IgD-negative memory B cell (primary cell): Measurements from ENCODE around the gene KRT1. TPM values are rescaled to one million over a fixed set of nuclear protein-coding genes. Genes with fewer than 3 reads are reported as not detected.

ENCODE experiments used
- H3K27ac Mint-ChIP-seq, 3 donors: one replicate each; pipeline ENCODE4 v1.8.0; 2020 to 2022; ENCODE audit warnings: mild to moderate bottlenecking in 3 of 3, mixed read lengths in 3 of 3, moderate library complexity in 1 of 3
- H3K27me3 Mint-ChIP-seq: one replicate; pipeline ENCODE4 v1.8.0; 2021; ENCODE audit warnings: mixed read lengths
- H3K36me3 Mint-ChIP-seq: one replicate; pipeline ENCODE4 v1.8.0; 2020; ENCODE audit warnings: mild to moderate bottlenecking, mixed read lengths
- H3K4me1 Mint-ChIP-seq, 3 donors: one replicate each; pipeline ENCODE4 v1.8.0; 2020 to 2022; ENCODE audit warnings: mixed read lengths in 3 of 3, mild to moderate bottlenecking in 1 of 3
- H3K4me3 Mint-ChIP-seq, 4 donors: one replicate each; pipeline ENCODE4 v1.8.0; 2020 to 2022; ENCODE audit warnings: mild to moderate bottlenecking in 4 of 4, mixed read lengths in 4 of 4, moderate library complexity in 3 of 4
- H3K9me3 Mint-ChIP-seq, 3 donors: one replicate each; pipeline ENCODE4 v1.8.0; 2020 to 2021; ENCODE audit warnings: mixed read lengths in 3 of 3, mild to moderate bottlenecking in 1 of 3
- polyA plus RNA-seq: library from polyadenylated mRNA; unstranded; fragments of 300-500 nt; fragmentation: Illumina TruSeq; gene quantifications from one replicate; pipeline ENCODE4 v1.2.3, GENCODE V29; 2021

The KRT1 gene
- polyA plus RNA-seq, 1 donor from 2014 or later = 0.25 TPM

- Mint-ChIP-seq H3K36me3 (no peaks in the 10 kb centered on the region), H3K27ac (no peak overlapping the region), H3K9me3 (no peaks in the 10 kb centered on the region), H3K27me3 (peaks cover 11% of the 10 kb centered on the region), H3K4me3 (no peak overlapping the region), H3K4me1 (peaks cover 0 to 5% (median 0%) of the 10 kb centered on the region in 3 donors)
Observed at GRCh38 chr12:52633383-52633782, 46.8 kb downstream of the KRT1 start.

- H3K4me1 Mint-ChIP-seq = peaks cover 0 to 5% (median 0%) of the 10 kb centered on the region in 3 donors
- H3K27me3 Mint-ChIP-seq = peaks cover 11% of the 10 kb centered on the region
- peak overlapping the region in 1 of 3 donors; percentile 31 for H3K27ac Mint-ChIP-seq
- H3K9me3 Mint-ChIP-seq = no peaks in the 10 kb centered on the region
- H3K4me3 Mint-ChIP-seq = no peak overlapping the region
- no peaks in the 10 kb centered on the region for H3K36me3 Mint-ChIP-seq
Observed at GRCh38 chr12:52632656-52633055, 47.6 kb downstream of the KRT1 start.

GRCh38 chr12:52631676-52632459 lies 48.3 kb downstream of the KRT1 start:
- no peak overlapping the region for H3K4me3 Mint-ChIP-seq
- no peak overlapping the region for H3K27ac Mint-ChIP-seq
- H3K4me1 Mint-ChIP-seq = peaks cover 0 to 5% (median 0%) of the 10 kb centered on the region in 3 donors
- no peaks in the 10 kb centered on the region for H3K9me3 Mint-ChIP-seq
- peaks cover 11% of the 10 kb centered on the region for H3K27me3 Mint-ChIP-seq
- no peaks in the 10 kb centered on the region for H3K36me3 Mint-ChIP-seq

- H3K9me3 Mint-ChIP-seq = no peaks in the 10 kb centered on the region
- no peak overlapping the region for H3K27ac Mint-ChIP-seq
- H3K36me3 Mint-ChIP-seq = no peaks in the 10 kb centered on the region
- peaks cover 0 to 5% (median 0%) of the 10 kb centered on the region in 3 donors for H3K4me1 Mint-ChIP-seq
- H3K4me3 Mint-ChIP-seq = no peak overlapping the region
- peaks cover 11% of the 10 kb centered on the region for H3K27me3 Mint-ChIP-seq
Observed at GRCh38 chr12:52631264-52631663, 48.9 kb downstream of the KRT1 start.

GRCh38 chr12:52630599-52631200 lies 49.5 kb downstream of the KRT1 start:
- no peaks in the 10 kb centered on the region for H3K9me3 Mint-ChIP-seq
- H3K36me3 Mint-ChIP-seq = no peaks in the 10 kb centered on the region
- peaks cover 12% of the 10 kb centered on the region for H3K27me3 Mint-ChIP-seq
- H3K27ac Mint-ChIP-seq = no peak overlapping the region
- peaks cover 0 to 5% (median 0%) of the 10 kb centered on the region in 3 donors for H3K4me1 Mint-ChIP-seq
- no peak overlapping the region for H3K4me3 Mint-ChIP-seq

GRCh38 chr12:52630008-52630500 lies 50.2 kb downstream of the KRT1 start:
- no peaks in the 10 kb centered on the region for H3K9me3 Mint-ChIP-seq
- peaks cover 0 to 5% (median 0%) of the 10 kb centered on the region in 3 donors for H3K4me1 Mint-ChIP-seq
- no peak overlapping the region for H3K4me3 Mint-ChIP-seq
- H3K27ac Mint-ChIP-seq = no peak overlapping the region
- H3K36me3 Mint-ChIP-seq = no peaks in the 10 kb centered on the region
- H3K27me3 Mint-ChIP-seq = peaks cover 9% of the 10 kb centered on the region

GRCh38 chr12:52629281-52630007 lies 50.8 kb downstream of the KRT1 start:
- Mint-ChIP-seq H3K27ac (no peak overlapping the region), H3K27me3 (peaks cover 9% of the 10 kb centered on the region), H3K4me1 (peaks cover 0 to 5% (median 0%) of the 10 kb centered on the region in 3 donors), H3K4me3 (peak overlapping the region in 1 of 4 donors; percentile 30), H3K36me3 (no peaks in the 10 kb centered on the region), H3K9me3 (no peaks in the 10 kb centered on the region)

GRCh38 chr12:52628841-52629240 lies 51.4 kb downstream of the KRT1 start:
- H3K27me3 Mint-ChIP-seq = peaks cover 9% of the 10 kb centered on the region
- H3K27ac Mint-ChIP-seq = no peak overlapping the region
- H3K4me3 Mint-ChIP-seq = no peak overlapping the region
- no peaks in the 10 kb centered on the region for H3K36me3 Mint-ChIP-seq
- H3K9me3 Mint-ChIP-seq = no peaks in the 10 kb centered on the region
- peaks cover 0 to 3% (median 0%) of the 10 kb centered on the region in 3 donors for H3K4me1 Mint-ChIP-seq

GRCh38 chr12:52628111-52628507 lies 52.1 kb downstream of the KRT1 start:
- no peak overlapping the region for H3K27ac Mint-ChIP-seq
- peaks cover 0 to under 1% (median 0%) of the 10 kb centered on the region in 3 donors for H3K4me1 Mint-ChIP-seq
- peaks cover 0 to 2% (median 0%) of the 10 kb centered on the region in 3 donors for H3K9me3 Mint-ChIP-seq
- peaks cover 9% of the 10 kb centered on the region for H3K27me3 Mint-ChIP-seq
- no peaks in the 10 kb centered on the region for H3K36me3 Mint-ChIP-seq
- no peak overlapping the region for H3K4me3 Mint-ChIP-seq

GRCh38 chr12:52627395-52628110 lies 52.7 kb downstream of the KRT1 start:
- peaks cover 9% of the 10 kb centered on the region for H3K27me3 Mint-ChIP-seq
- H3K9me3 Mint-ChIP-seq = peaks cover 0 to 6% (median 0%) of the 10 kb centered on the region in 3 donors
- no peaks in the 10 kb centered on the region for H3K36me3 Mint-ChIP-seq
- no peak overlapping the region for H3K27ac Mint-ChIP-seq
- H3K4me1 Mint-ChIP-seq = no peaks in the 10 kb centered on the region
- no peak overlapping the region for H3K4me3 Mint-ChIP-seq

Other genes with a start within 250 kb of the KRT1 start
- gene KRT75, start 246.0 kb downstream of the KRT1 start, polyA plus RNA-seq = not detected
- not detected for gene KRT6B, start 228.3 kb downstream of the KRT1 start, polyA plus RNA-seq
- not detected for gene KRT6C, start 206.6 kb downstream of the KRT1 start, polyA plus RNA-seq
- not detected for gene KRT6A, start 187.2 kb downstream of the KRT1 start, polyA plus RNA-seq
- not detected for gene KRT5, start 160.0 kb downstream of the KRT1 start, polyA plus RNA-seq
- not detected for gene KRT71, start 127.3 kb downstream of the KRT1 start, polyA plus RNA-seq
- not detected for gene KRT74, start 106.6 kb downstream of the KRT1 start, polyA plus RNA-seq
- gene KRT72, start 78.9 kb downstream of the KRT1 start, polyA plus RNA-seq = not detected
- gene KRT73, start 61.8 kb downstream of the KRT1 start, polyA plus RNA-seq = not detected
- not detected for gene KRT2, start 28.2 kb downstream of the KRT1 start, polyA plus RNA-seq
- gene KRT77, start 23.1 kb upstream of the KRT1 start, polyA plus RNA-seq = not detected
- gene KRT76, start 96.9 kb upstream of the KRT1 start, polyA plus RNA-seq = not detected
- not detected for gene KRT3, start 115.7 kb upstream of the KRT1 start, polyA plus RNA-seq
- gene KRT4, start 133.7 kb upstream of the KRT1 start, polyA plus RNA-seq = not detected
- not detected for gene KRT79, start 153.9 kb upstream of the KRT1 start, polyA plus RNA-seq
- gene KRT78, start 168.6 kb upstream of the KRT1 start, polyA plus RNA-seq = not detected
- gene KRT8, start 224.7 kb upstream of the KRT1 start, polyA plus RNA-seq = not detected